Activated gamma-delta T cell treated with Interleukin-2 at 50 U/mL for 16 hours (primary cell): ENCODE measurements around the gene MRLN.
"Not testable (repeated sequence)": the region's sequence is repeated elsewhere in the genome, so short reads cannot be mapped to it uniquely, and the experiment has no call there.

Source experiments
- DNase-seq: peaks from one replicate; pipeline ENCODE4 v3.0.0-alpha.2; 2020

MRLN gene

DNA sequence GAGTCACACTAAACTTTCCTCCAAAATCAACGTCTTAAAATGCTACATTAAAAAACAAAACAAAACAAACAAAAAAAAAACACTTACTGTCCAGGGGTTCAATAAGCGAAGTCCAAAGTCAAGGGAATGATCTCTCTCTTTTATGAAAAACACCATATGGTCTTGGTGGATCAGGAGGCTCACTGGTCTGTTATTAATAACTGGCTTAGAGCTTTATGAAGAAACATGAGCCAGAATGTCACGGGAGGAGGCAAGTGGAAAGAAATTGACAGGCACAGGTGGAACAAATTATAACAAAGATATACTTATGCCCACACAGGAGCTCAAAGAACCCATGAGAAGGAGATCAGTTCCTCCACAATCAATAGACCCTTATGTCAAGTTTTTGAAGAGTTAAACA is at the start of gene MRLN:
Gene MRLN (minus strand): TSS at position 189 of the 400 bp plus-strand sequence.
- DNase-seq = no peak

GRCh38 chr10:59801171-59801570 is 47.9 kb upstream of the MRLN start:
- DNase-seq = no peak

GRCh38 chr10:59799421-59799820 is 46.2 kb upstream of the MRLN start:
- no peak for DNase-seq

- no peak for DNase-seq
These were observed 40.7 kb upstream of the MRLN start for GRCh38 chr10:59793919-59794318.

- DNase-seq = no peak
These were observed 39.6 kb upstream of the MRLN start for GRCh38 chr10:59792812-59793211.

DNA sequence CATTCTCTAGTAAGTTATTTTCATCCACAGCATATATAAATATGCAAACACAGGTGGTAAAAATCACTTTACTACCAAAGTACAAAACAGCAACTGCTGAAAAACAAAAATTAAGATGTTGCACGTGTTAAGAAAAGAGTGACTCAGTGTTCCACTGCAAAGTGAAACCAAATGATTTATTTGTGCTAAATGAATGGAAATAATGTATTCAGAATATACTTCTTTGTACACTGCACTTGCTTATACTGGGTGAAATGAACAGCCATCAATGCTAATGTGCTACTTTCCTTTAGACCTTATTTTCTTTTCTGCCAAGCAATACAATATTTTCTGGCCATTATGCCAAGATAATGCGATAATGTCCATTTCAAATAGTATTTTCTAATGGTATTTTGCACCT is 38.3 kb upstream of the MRLN start:
- DNase-seq = no peak

- DNase-seq = not testable (repeated sequence)
These were observed 36.8 kb upstream of the MRLN start for GRCh38 chr10:59790080-59790479.

DNA sequence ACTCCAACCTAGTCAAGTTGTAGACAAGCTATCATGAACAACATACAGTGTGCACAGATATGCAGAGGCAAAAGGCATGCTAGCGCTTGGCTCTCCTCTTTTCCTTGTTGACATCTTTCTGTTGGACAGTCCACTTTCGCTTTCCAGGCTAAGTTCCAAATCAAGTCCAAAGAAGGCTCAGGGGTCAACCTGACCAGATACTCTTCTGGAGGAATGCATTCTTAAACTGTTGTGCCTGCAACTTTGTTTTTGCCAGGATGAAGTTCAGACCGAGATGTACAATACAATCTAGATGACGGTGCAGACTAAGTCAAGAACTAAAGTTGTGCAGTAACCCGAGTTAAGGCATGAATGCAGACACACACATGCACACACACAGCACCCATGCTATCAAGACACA is 35.7 kb upstream of the MRLN start:
- DNase-seq = not testable (repeated sequence)

GRCh38 chr10:59787032-59787431 is 33.8 kb upstream of the MRLN start:
- DNase-seq = not testable (repeated sequence)

GRCh38 chr10:59785476-59785875 is 32.2 kb upstream of the MRLN start:
- not testable (repeated sequence) for DNase-seq

GRCh38 chr10:59781511-59781910 is 28.3 kb upstream of the MRLN start:
- no peak for DNase-seq

GRCh38 chr10:59779756-59780533 is 26.7 kb upstream of the MRLN start:
- no peak for DNase-seq

- no peak for DNase-seq
These were observed 21.2 kb upstream of the MRLN start for GRCh38 chr10:59774451-59774850.

GRCh38 chr10:59773088-59773487 is 19.8 kb upstream of the MRLN start:
- no peak for DNase-seq

- no peak for DNase-seq
These were observed 18.0 kb upstream of the MRLN start for GRCh38 chr10:59771162-59771807.

DNA sequence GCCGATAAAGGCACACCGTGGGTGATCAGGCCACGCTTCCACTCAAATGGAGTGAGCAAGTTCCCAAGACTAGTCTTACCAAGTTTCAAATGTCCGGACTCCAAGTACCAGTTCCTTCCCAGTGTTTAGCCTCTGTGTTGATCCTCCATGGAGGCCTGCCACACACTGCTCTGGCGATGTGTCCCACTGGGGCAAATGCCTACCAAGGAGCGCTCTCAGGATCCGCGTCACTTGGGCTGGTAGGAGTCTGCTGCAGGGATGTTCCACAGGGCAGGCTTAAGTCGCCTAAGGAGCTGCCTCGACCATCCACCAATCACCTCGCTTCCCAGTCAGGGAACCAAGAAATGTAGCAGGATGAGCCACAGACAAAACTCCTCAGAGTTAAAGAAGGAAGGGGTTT is 17.4 kb upstream of the MRLN start:
- DNase-seq = no peak

DNA sequence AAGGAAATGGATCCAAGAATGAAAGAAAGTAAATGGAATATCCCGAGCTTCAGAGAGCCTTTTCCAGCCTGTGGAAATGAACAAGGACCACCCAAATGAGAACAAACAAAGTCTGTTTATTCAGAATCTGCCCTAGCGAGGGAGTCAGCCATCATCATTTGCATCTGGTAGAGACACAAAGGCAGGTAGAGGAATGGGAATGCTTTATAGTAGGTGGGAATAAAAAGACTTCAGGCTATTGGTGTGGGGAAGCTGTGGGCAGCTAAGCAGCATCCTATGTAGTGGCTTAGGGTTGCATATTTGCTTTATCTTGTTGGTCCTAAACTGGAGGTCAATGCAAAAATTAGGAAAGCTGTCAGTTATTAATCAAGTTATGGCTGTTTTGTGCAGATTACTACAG is 9.2 kb upstream of the MRLN start:
- DNase-seq = no peak

- no peak for DNase-seq
These were observed 4.7 kb upstream of the MRLN start for GRCh38 chr10:59757966-59758365.

DNA sequence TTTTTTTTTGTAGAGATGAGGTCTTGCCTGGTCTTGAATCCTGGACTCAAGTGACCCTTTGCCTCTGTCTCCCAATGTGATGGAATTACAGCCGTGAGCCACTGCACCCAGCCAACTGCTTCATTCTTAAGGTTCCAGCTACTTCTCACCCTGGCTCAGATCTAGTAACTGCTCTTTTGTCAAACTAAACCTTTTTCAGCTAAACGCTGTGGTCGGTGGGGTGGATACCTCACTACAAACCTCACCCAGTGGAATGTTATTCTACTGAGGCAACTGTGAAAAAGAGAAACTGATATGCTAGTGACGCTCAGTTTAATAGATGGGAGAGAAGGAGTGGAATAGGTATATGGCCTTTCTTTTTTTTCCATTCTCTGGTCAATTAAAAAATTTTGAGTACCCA is 1.7 kb upstream of the MRLN start:
- DNase-seq = no peak

- no peak for DNase-seq
These were observed 846 bp downstream of the MRLN start for GRCh38 chr10:59752278-59752940.

GRCh38 chr10:59750155-59750945 is 2.9 kb downstream of the MRLN start:
- DNase-seq = no peak

- DNase-seq = no peak
These were observed 4.4 kb downstream of the MRLN start for GRCh38 chr10:59748834-59749233.

GRCh38 chr10:59745163-59745650 is 8.0 kb downstream of the MRLN start:
- DNase-seq = no peak
